GM18858 (cell line): ENCODE results near the gene ZNF578.
"Not testable (repeated sequence)": the region's sequence is repeated elsewhere in the genome, so short reads cannot be mapped to it uniquely, and the experiment has no call there.

Source experiments
- ATAC-seq: cut with Tn5 transposase; IDR thresholded peaks from one replicate; pipeline ENCODE4 v1.9.1; 2021; ENCODE audit not compliant: unreplicated experiment

The ZNF578 gene

DNA sequence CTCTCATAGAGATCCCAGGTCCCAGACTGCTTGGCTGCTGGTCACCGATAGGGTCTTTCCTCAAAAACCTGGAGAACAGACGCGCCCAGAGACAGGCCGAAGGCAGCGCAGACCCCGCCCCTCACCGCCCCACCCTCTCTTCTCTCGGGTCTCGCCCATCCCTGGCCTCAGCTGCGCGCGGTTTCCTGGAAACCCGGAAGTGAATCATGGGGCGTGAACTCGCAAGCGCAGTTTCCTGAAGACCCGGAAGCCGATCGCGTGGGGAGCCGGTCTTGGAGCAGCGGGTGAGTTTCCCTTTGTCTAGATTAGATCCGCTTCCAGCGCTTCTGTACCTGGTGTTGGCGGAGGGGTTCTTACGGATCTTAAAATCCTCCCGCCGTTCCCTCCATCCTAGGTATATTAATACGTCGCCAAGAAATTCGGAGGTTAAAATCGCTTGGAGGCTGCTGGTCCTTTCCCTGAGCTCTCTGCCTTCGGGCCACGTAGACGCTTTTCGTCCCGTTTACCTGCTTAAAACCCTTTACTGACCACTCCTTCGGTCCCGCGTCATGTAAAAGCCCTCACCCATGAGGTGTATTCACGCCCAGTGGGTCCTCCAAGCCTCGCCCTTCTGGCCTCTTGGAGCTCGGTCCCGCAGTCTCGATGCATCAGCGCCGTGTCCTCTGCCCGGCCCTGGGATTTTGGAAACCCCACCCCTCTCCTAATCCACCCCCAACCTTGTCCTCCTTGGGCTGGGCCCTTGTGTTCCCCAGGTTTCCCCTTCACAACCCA, at the start of gene ZNF578:
ZNF578 (plus strand) TSS at position 230 of the 771 bp plus-strand sequence. CDS start 48,293 bp downstream, outside the sequence.
- no peak for ATAC-seq

DNA sequence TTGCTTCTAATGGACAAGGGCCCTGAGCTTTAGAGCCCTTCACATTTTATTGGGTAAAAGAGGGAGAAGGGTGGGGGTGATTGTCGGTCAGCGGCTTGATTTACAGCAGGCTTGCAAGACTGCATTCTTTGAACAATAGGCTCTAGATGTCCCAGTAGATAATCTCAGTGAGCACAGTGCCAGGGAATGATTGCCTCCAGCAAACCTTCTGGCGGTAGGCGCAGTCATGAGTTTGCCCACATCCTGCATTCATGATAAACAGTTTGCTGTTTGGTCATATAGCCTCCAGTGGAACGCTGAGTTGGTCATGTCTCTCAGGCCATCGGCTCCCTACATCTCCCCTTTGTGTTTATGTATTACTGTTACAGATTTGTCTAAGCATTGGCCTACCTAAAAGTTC, 43.1 kb upstream of the ZNF578 start:
- no peak for ATAC-seq

DNA sequence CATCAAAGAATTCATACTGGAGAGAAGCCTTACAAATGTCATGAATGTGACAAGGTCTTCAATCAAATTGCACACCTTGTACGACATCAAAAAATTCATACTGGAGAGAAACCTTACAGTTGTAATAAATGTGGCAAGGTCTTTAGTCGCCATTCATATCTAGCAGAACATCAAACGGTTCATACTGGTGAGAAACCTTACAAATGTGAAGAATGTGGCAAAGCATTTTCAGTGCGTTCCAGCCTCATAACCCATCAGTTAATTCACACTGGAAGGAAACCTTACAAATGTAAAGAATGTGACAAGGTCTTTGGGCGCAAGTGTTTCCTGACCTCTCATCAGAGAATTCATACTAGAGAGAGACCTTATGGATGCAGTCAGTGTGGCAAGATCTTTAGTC, 37.6 kb upstream of the ZNF578 start:
- ATAC-seq = no peak

DNA sequence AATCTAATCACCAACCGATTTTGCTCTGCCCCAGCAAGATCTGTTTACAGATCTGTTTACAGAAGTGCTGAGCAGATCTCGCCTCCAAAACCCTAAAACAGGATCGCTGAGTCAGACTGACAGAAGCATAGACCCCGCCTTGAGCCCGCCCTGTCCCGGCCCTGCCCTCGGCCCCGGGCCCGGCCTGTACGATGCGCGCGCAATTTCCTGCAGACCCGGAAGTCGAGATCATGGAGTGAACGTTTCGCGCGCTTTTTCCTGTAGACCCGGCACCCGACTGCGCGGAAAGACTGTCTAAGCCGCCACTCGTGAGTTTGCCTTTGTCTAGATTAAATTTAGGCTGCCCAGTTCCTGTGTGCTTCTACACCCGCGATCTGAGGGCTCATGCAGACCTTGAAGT, 24.4 kb upstream of the ZNF578 start, which contains the start of gene ZNF534:
ZNF534 (plus strand) TSS at position 212 of the 400 bp plus-strand sequence. CDS start 2,327 bp downstream, outside the sequence.
- no peak for ATAC-seq

DNA sequence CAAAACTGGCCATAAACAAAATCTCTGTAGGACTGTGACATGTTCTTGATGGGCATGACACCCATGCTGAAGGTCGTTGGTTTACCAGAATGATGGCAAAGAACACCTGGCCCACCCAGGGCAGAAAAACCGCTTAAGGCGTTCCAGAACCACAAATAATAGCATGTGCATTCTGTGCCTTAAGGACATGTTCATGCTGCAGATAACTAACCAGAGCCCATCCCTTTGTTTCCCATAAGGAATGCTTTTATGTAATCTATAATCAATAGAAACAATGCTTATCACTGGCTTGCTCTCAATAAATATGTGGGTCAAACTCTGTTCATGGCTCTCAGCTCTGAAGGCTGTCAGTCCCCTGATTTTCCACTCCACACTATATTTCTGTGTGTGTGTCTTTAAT, 11.2 kb upstream of the ZNF578 start:
- ATAC-seq = no peak

DNA sequence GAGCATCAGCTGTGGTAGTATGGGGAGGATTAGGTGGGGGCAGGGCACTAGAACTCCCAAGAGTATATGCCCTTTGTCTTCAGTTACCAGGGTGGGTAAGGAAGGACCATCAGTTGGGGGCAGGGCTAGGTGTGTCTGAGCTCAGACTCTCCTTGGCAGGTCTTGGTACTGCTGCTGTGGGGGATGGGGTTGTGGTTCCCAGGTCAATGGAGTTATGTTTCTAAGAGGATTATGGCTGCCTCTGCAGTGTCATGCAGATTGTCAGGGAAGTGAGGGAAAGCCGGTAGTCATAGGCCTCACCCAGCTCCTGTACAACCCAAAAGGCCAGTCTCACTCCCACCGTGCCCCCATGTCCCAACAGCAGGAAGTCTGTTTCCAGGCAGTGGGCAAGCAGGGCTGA, 8.8 kb upstream of the ZNF578 start:
- ATAC-seq = no peak

DNA sequence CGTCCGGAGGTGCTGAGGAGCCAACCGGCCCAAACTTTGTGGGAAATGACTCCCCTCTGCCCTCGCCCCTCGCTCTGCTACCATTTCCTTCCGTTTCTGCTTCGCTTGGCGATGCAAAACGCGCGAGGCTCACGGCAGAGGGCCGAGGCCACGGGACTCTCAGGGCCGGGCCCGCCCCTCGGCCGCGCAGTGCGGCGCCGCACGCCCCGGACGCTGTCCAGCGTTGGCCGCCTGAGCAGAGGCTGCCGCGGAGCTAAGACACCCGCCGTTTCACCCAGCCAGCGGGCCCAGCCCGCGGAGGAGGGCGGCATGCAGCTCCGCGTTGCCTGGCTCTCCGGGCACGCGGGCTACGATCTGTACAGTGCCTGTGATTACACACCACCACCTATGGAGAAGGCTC, 2.1 kb upstream of the ZNF578 start:
- ATAC-seq = no peak

DNA sequence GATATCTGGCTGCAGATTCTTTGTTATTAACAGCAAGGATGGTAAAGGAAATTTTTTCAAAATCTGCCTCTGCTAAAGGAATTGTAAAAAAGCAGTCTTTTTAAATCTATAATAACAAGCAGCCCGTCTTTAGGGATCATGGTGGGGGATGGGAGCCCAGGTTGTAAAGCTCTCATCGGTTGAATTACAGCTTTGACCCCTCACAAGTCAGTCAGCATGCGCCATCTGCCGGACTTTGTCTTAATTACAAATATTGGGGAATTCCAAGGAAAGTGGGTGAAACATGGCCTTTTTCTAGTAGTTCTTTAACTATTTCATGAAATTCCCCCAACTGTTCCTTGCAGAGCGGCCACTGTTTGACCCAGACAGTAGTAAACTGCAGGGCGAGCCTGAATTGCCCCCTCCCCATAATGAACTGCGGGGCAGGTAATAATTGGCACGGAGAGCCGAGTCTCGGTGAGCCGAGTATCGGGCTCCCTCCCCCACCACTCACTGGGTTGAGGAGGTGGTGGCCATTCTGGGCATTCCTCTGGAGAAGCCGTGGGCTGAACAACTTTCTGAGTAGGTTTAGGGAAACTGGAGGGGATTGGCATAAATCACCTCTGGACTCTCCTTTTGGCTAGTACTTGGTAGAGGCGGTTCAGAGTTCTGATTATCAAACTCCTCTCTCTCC, 11.6 kb downstream of the ZNF578 start:
- ATAC-seq = no peak

DNA sequence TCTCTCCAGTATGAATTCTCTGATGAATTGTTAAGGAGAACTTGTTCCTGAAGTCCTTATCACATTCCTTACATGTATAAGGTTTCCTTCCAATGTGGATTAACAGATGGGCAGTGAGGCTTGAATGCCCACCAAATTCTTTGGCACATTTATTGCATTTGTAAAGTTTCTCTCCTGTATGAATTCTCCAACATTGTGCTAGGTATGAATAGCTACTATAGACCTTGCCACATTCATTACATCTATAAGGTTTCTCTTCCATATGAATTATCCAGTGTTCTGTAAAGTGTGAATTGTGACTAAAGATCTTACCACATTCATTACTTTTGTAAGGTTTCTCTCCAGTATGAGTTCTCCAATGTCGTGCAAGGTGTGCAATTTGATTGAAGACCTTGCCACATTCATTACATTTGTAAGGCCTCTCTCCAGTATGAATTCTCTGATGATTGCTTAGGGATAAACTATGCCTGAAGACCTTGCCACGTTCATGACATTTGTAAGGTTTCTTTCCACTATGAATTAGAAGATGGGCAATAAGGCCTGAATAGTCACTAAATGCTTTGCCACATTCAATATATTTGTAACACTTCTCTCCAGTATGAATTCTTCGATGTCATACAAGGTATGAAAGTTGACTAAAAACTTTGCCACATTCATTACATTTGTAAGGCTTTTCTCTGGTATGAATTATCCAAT, 20.4 kb downstream of the ZNF578 start:
- ATAC-seq = no peak

DNA sequence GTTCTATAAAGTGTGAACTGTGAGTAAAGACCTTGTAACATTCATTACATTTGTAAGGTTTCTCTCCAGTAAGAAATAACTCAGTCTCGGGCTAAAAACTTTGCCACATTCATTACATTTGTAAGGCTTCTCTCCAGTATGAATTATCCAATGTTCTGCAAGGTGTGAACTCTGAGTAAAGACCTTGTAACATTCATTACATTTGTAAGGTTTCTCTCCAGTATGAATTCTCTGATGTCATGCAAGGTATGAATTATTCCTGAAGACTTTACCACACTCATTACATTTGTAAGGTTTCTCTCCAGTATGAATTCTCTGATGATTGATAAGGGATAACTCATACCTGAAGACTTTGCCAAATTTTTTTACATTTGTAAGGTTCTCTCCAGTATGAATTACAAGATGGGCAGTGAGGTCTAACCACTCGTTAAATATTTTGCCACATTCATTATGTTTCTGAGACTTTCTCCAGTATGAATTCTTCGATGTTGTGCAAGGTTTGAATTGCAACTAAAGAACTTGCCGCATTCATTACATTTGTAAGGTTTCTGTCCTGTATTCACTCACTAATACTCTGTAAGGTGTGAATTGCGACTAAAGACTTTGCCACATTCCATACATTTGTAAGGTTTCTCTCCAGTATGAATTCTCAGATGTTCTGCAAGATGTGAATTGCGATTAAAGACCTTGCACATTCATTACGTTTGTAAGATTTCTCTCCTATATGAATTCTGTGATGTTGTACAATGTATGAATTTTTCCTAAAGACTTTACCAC, 21.2 kb downstream of the ZNF578 start:
- ATAC-seq = no peak

DNA sequence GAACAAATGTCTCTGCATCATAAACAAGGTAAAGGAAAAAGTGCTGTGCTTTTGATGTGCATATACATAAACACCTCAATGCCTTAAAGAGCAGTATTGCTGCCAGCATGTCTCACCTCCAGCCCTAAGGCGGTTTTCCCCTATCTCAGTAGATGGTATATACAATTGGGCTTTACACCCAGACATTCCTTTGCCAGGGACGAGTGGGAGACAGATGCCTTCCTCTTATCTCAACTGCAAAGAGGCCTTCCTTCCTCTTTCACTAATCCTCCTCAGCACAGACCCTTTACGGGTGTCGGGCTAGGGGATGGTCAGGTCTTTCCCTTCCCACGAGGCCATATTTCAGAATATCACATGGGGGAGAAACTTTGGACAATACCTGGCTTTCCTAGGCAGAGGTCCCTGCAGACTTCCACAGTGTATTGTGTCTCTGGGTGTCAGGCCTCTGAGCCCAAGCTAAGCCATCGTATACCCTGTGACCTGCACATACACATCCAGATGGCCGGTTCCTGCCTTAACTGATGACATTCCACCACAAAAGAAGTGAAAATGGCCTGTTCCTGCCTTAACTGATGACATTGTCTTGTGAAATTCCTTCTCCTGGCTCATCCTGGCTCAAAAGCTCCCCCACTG, 30.9 kb downstream of the ZNF578 start:
- not testable (repeated sequence) for ATAC-seq

DNA sequence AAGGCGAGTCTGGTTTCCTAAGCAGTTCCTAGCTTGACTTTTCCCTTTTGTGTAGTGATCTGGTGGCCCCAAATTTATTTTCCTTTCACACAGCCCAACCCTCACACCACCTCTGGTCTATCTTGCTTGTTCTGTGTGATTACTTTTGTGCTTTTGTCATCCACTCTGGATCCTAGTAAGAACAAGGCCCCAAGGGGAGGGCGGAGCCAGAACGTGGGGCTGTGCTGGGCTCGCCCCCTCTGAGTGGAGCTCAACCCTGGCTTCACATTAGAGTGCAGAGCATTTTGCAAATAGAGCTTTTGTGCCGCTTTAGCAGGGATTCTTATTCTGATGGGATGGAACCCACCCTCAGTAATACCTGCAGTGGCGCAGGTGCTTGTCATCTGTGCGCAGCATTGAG, 31.7 kb downstream of the ZNF578 start:
- ATAC-seq = not testable (repeated sequence)

DNA sequence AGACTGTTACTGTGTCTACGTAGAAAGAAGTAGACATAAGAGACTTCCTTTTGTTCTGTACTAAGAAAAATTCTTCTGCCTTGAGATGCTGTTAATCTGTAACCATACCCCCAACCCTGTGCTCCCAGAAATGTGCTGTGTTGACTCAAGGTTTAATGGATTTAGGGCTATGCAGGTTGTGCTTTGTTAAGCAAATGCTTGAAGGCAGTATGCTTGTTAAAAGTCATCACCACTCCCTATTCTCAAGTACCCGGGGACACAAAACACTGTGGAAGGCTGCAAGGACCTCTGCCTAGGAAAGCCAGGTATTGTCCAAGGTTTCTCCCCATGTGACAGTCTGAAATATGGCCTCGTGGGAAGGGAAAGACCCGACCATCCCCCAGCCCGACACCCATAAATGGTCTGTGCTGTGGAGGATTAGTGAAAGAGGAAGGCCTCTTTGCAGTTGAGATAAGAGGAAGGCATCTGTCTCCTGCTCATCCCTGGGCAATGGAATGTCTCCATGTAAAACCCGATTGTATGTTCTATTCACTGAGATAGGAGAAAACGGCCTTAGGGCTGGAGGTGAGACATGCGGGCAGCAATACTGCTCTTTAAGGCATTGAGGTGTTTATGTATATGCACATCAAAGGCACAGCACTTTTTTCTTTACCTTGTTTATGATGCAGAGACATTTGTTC, 32.3 kb downstream of the ZNF578 start:
- not testable (repeated sequence) for ATAC-seq

DNA sequence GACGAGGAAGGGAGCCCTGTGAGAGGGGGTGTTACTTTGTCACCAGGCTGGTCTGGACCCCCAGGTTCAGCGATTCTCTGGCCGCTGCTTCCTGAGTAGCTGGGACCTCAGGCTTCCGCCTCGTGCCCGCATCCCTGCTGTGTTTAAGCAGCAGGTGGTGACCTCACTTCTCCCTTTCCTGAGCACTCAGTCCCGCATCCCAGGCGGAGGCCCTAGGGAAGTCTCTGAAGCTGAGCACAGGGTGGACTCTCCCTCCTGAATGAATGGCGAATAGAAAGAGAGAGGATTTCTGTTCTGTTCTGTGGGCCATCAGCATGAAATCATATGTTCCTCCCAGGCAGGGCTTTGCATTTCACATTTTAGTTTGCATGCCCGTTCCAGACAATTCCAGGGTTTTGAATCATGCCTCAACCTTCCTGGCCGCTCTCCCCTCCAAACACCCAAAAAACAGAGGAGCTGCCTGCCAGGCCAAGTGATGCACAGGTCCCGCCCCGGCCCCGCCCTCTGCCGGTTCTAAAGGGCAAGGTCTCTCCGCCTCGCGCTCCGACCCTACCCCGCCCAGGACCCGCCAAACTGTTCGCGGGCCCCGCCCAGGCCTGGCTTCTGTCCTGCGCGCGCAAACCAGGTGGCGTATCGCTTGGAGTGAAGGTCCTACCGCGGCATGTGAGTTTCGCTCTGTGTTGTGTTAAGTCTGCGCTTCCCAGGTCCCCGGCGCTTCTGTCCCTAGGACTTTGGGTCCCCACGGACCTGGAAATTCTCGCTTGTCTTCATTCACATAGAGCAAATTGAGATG, 39.0 kb downstream of the ZNF578 start:
- ATAC-seq = no peak

DNA sequence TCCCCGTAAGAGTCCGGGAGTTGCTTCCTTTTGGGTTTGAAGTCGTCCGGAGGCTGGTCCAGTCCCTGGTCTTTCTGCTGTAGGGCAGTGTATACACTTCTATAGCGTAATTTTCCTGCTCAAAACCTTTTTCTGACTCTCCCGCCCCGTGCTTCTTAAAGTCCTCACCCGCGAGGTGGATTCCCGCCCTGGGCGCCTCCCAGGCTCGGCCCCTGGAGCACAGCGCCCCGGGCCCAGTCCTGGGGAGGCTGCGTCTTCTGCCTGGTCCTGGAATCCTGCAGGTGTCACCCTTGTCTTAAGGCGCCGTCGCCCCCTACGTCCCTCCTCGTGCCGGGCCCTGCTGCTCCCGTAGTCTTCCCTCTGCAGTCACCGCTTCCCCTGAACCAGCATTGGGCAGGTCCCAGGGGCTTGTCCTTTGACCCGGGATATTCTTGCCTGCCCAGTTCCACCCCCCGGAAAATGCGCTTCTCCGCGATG, 39.7 kb downstream of the ZNF578 start:
- ATAC-seq = no peak

DNA sequence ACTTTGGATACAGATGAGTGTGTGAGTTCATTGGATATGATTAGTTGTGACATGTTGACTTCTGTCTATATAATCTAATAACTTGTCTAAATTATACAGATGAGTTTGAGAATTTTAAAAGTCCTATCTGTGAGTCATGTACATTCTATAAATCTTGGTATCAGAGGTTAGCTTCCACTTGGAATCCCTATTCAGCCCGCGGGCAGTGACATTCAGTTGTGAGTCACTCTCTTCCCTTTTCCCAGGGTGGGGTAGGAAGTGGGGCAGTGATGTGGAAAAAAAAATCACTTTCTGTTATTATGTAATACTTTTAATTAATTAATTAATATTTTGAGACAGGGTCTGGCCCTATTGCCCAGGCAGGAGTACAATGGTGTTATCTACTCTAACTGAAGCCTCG, 41.2 kb downstream of the ZNF578 start:
- no peak for ATAC-seq

DNA sequence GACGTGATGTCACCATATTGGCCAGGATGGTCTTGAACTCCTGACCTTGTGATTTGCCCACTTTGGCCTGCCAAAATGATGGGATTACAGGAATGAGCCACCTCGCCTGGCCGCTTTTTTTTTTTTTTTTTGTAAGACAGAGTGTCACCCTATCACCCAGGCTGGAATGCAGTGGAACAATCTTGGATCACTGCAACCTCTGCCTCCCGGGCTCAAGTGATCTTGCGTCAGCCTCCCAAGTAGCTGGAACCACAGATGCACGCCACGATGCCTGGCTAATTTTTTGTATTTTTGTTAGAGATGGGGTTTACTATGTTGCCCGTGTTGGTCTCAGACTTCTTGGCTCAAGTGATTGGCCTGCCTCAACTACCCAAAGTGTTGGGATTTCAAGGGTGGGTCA, 45.2 kb downstream of the ZNF578 start:
- no peak for ATAC-seq

DNA sequence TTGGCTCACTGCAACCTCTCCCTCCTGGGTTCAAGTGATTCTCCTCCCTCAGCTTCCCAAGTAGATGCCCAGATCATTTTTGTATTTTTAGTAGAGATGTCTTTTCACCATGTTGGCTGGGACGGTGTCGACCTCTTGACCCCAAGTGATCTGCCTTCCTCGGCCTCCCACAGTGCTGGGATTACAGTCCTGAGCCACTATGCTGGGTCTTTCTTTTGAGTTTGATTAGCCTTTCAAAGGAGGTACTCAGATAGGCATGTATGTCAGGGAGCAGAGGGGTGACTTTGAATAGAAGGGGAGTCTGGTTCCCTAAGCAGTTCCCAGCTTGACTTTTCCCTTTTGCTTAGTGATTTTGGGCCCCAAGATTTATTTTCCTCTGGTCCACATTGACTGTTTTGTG, 47.1 kb downstream of the ZNF578 start:
- not testable (repeated sequence) for ATAC-seq

DNA sequence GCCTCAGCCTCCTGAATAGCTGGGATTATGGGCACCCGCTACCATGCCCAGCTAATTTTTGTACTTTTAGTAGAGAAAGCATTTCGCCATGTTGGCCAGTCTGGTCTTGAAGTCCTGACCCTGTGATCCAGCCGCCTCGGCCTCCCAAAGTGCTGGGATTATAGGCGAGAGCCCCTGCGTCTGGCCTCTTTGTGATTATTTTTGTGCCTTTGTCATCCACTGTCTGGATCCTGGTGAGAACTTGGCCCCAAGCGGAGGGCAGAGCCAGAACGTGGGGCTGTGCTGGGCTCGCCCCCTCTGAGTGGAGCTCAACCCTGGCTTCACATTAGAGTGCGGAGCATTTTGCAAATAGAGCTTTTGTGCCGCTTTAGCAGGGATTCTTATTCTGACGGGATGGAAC, 47.6 kb downstream of the ZNF578 start:
- ATAC-seq = not testable (repeated sequence)
